Right renal pelvis (tissue), 4 donors: ENCODE measurements around the gene TRIM39. TPM values are rescaled to one million over a fixed set of nuclear protein-coding genes. Genes with fewer than 3 reads are reported as not detected.
"Not testable (repeated sequence)": the region's sequence is repeated elsewhere in the genome, so short reads cannot be mapped to it uniquely, and the experiment has no call there.

Source experiments
- DNase-seq, 4 donors: peaks; one replicate each; pipeline ENCODE4 v3.0.0-alpha.2; 2013; ENCODE audit warnings: low read depth in 4 of 4, low spot score in 3 of 4, missing footprints in 1 of 4
- polyA plus RNA-seq, 4 donors: library from polyadenylated mRNA; unstranded; fragments of 120-200 nt; gene quantifications; one replicate each; pipeline ENCODE4 v1.2.1, GENCODE V29; 2013; ENCODE audit not compliant: insufficient read length in 4 of 4

TRIM39 gene
- polyA plus RNA-seq, result 10 to 100 TPM; 13.1 to 14.1 (median 13.5) TPM

GRCh38 chr6:30326526-30327231 is at the start of gene TRIM39:
TSS of gene TRIM39 (plus strand) at chr6:30326927. CDS start at chr6:30329318, 2,391 bp downstream.
- DNase-seq, result peak; percentile 64 to 81 (median 66)

DNA sequence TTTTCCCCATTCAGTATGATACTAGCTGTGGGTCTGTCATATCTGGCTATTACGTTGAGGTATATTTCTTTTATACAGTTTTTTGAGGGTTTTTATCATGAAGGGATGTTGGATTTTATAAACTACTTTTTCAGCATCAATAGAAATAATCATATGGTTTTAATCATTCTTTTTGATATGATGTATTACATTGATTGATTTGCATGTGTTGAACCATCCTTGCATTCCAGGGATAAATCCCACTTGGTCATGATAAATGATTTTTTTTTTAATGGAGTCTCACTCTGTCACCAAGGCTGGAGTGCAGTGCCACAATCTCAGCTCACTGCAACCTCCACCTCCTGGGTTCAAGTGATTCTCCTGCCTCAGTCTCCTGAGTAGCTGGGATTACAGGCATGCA is 45.7 kb upstream of the TRIM39 start:
- DNase-seq, result not testable (repeated sequence)

DNA sequence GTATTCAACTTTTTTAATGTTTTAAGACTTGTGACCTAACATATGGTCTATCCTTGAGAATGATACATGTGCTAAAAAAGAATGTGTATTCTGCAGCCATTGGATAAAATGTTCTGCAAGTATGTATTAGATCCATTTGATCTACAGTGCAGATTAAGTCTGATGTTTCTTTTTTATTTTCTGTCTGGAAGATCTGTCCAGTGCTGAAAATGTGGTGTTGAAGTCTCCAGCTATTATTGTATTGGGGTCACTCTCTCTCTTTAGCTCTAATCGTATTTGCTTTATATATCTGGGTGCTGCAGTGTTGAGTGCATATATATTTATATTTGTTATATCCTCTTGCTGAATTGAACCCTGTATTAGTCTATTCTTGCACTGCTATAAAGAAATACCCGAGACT is 44.2 kb upstream of the TRIM39 start:
- DNase-seq, result no peak

DNA sequence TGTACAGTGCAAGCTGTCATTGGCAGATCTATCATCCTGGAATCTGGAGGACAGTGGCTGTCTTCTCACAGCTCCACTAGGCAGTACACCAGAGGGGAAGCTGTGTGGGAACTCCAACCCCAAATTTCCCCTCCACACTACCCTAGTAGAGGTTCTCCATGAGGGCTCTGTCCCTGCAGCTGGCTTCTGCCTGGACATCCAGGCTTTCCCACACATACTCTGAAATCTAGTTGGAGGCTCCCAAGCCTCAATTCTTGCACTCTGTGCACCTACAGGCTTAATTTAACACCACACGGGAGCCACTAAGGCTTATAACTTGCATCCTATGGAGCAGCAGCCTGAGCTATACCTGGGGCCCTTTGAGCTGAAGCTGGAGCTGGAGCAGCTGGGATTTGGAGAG is 43.0 kb upstream of the TRIM39 start:
- no peak for DNase-seq

GRCh38 chr6:30287139-30287538 is 39.6 kb upstream of the TRIM39 start:
- DNase-seq, result no peak

DNA sequence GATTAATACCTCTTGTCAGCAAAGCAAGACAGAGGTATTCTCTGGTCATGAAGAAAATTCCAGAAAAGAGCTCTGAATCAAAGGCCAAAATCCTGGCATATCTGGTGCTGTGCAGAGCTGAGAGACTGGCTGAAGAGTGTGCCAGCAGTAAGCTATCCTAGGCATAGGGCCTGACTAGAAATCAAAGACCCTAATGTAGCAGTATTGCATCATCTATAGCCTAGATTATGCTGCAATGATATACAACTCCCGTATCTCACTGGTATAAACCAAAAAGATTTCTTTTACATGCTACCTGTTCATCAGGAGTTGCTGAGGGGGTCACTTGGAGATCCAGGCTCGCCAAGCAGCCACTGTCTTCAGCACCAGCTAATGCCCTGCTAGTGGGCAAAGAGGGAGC is 30.9 kb upstream of the TRIM39 start:
- no peak for DNase-seq

DNA sequence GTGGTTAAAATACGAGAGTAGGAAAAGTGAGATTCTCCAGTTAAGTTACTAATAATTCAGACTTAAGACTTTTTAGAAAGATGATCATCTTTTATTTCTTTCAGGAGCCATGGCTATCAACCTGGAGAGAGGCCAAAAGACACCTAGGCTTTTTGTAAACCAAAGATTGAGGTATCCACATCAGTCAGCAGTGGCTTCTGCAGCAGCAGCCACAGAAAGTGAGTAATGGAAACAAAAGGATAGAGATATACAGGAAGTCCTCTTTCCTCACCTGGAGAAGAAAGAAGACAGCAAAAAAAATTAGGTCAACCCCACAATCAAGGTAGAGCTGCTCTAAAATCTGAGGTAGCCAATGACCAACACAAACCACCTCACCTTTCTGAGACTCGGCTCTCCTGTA is 22.7 kb upstream of the TRIM39 start:
- DNase-seq, result no peak

GRCh38 chr6:30311101-30311500 is 15.6 kb upstream of the TRIM39 start:
- no peak for DNase-seq

DNA sequence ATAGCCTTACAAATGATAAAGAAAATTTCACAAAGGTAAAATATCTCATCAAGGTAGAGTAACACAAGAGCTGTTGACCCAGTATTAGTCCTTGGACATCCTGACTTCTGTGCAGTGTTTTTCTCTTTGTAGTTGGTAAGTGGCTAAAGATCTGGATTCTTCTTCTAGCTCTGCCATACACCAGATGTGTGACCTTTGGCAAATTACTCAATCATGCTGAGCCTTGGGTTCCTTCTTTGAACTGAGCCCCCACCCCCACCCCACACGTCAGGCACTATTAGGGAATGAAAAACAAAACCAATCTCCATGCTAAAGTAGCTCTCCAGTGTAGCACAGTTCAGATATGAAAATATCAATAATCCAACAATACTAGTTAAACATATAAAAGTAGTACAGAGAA is 15.1 kb upstream of the TRIM39 start:
- no peak for DNase-seq

DNA sequence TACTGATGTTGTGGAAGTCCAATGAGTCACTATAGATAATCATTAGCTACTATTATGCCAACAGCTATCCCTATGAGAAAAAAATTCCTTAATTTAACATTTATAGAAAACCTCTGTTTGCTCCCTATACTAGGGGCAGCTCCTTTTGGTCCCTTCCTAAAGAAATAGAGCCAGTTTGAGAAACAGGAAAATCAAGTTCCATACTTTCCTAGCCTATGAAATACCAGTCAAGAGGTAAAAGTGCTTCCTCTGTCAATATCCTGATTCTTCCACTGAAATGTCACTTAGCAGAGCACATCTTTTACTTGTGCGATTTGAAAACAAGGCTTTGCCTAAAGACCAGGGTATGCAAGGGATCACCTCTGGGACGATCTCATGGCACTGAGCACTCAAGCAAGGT is 14.5 kb upstream of the TRIM39 start:
- DNase-seq, result no peak

DNA sequence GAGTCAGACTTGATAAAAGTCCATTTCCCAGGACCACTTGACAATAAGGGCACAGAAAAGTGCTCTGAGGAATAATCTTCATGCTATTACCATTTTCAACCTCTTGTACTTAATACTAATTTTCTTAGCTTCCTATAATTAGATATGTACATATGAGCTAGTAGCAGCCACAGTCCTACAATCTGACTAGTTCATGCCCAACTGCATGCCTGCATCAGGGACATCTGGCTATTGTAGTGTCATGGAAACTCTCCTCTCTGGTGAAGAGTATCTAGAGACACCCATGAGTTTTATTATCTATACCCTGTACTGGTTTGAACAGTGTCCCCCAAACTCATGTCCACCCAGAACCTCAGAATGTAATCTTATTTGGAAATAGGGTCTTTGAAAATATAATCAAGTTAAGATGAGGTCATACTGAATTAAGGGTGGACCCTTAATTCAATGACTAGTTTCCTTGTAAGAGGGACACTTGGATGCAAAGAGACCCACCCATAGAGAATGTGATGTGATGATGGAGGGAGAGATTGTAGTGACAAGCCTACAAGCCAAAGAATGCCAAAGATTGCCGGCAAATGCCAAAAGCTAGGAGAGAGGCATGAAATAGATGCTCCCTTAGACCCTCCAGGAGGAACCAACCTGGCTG is 13.9 kb upstream of the TRIM39 start:
- DNase-seq, result no peak

- DNase-seq, result no peak
Measured at GRCh38 chr6:30315156-30315555, 11.6 kb upstream of the TRIM39 start.

GRCh38 chr6:30317913-30318589 is 8.7 kb upstream of the TRIM39 start:
- no peak for DNase-seq

DNA sequence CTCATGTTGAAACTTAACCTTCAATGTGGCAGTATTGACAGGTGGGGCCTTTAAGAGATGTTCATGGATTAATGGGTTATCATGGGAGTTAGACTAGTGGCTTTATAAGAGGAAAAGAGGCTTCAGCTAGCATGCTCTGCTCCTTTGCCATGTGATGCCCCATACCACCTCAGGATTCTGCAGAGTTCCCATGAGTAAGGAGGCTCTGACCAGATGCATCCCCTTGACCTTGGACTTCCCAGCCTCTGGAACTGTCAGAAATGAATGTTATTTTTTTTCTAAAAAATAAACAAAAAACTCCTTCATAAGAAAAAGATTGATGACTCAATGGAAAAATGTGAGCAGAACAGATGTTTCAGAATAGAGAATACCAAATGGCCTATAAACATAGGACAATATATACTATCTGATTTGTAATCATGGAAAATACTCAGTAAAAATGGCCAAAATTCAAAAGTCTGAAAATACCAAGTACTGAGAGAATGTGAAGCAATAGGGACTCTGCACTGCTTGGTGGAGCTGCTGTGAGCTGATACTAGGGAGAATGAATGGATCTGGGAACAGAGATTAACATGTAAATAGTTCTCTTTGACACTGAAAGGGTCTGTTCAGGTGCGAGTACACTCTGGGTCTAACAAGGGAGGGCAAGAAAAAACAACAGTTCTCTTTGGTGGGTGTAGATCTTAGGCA is 7.4 kb upstream of the TRIM39 start:
- DNase-seq, result no peak

- DNase-seq, result no peak
Measured at GRCh38 chr6:30321692-30322388, 4.9 kb upstream of the TRIM39 start.

- no peak for DNase-seq
Measured at GRCh38 chr6:30322527-30323501, 3.9 kb upstream of the TRIM39 start.

- DNase-seq, result no peak
Measured at GRCh38 chr6:30323806-30324205, 2.9 kb upstream of the TRIM39 start.

- no peak for DNase-seq
Measured at GRCh38 chr6:30325150-30325872, 1.4 kb upstream of the TRIM39 start.
